MM.1S (cell line): ENCODE results near the gene GNAT1.

Experiments
- DNase-seq: peaks from one replicate; pipeline ENCODE4 v3.0.0-alpha.2; 2015
- H2AFZ ChIP-seq: fragments of 300-600 bp; sonication (generic); 2 replicates; pipeline ENCODE4 v1.6.0; 2016; ENCODE audit warnings: antibody characterized with exemption, low read length
- H3F3A ChIP-seq: fragments of 300-600 bp; sonication (generic); 2 replicates; pipeline ENCODE4 v1.6.1; 2016; ENCODE audit warnings: mild to moderate bottlenecking, antibody characterized with exemption, low read length, moderate library complexity, mixed read lengths; ENCODE audit not compliant: insufficient read depth
- H3K27ac ChIP-seq: fragments of 300-600 bp; sonication (generic); 2 replicates; pipeline ENCODE4 v1.5.1; 2016; ENCODE audit warnings: mild to moderate bottlenecking, low read length
- H3K27me3 ChIP-seq: fragments of 300-600 bp; sonication (generic); replicated peaks from 2 replicates; pipeline ENCODE4 v1.6.0; 2016; ENCODE audit warnings: low read length; ENCODE audit not compliant: insufficient read depth
- H3K36me3 ChIP-seq: fragments of 300-600 bp; sonication (generic); replicated peaks from 2 replicates; pipeline ENCODE4 v1.6.1; 2016; ENCODE audit warnings: mild to moderate bottlenecking, low read length, mixed read lengths; ENCODE audit not compliant: insufficient read depth
- H3K4me1 ChIP-seq: fragments of 300-600 bp; sonication (generic); 2 replicates; pipeline ENCODE4 v1.6.1; 2016; ENCODE audit warnings: low read length, mixed read lengths
- H3K4me2 ChIP-seq: fragments of 300-600 bp; sonication (generic); 2 replicates; pipeline ENCODE4 v1.6.0; 2016; ENCODE audit warnings: low read depth, low read length
- H3K4me3 ChIP-seq: fragments of 300-600 bp; sonication (generic); 2 replicates; pipeline ENCODE4 v1.5.1; 2016; ENCODE audit warnings: low read length, mixed read lengths
- H3K79me2 ChIP-seq: fragments of 300-600 bp; sonication (generic); 2 replicates; pipeline ENCODE4 v1.6.1; 2016; ENCODE audit warnings: mixed run types, low read length, mixed read lengths
- H3K9ac ChIP-seq: fragments of 300-600 bp; sonication (generic); 2 replicates; pipeline ENCODE4 v1.6.1; 2016; ENCODE audit warnings: low read length, mixed read lengths
- H3K9me2 ChIP-seq: fragments of 300-600 bp; sonication (generic); replicated peaks from 2 replicates; pipeline ENCODE4 v1.6.1; 2016; ENCODE audit warnings: mild to moderate bottlenecking, low read length, mixed read lengths; ENCODE audit not compliant: insufficient read depth
- H3K9me3 ChIP-seq: fragments of 300-600 bp; sonication (generic); replicated peaks from 2 replicates; pipeline ENCODE4 v1.6.1; 2016; ENCODE audit warnings: mild to moderate bottlenecking, low read length, mixed read lengths; ENCODE audit not compliant: insufficient read depth
- H4K20me1 ChIP-seq: fragments of 300-600 bp; sonication (generic); 2 replicates; pipeline ENCODE4 v1.6.1; 2016; ENCODE audit warnings: mild to moderate bottlenecking, low read length, moderate library complexity, mixed read lengths; ENCODE audit not compliant: insufficient read depth
- CTCF ChIP-seq: fragments of 300-600 bp; sonication (generic); IDR thresholded peaks from 2 replicates; pipeline ENCODE4 v1.5.1; 2016; ENCODE audit warnings: antibody characterized with exemption, low read length, mixed read lengths
- EZH2 ChIP-seq: fragments of 300-600 bp; sonication (generic); optimal IDR thresholded peaks from 2 replicates; pipeline ENCODE3; 2017; ENCODE audit warnings: low read depth, mild to moderate bottlenecking, antibody characterized with exemption, low read length, mixed read lengths
- EZH2phosphoT487 ChIP-seq: fragments of 300-600 bp; sonication (generic); IDR thresholded peaks from 2 replicates; pipeline ENCODE4 v1.6.1; 2018; ENCODE audit warnings: antibody characterized with exemption, low read length

GNAT1 gene

GRCh38 chr3:50241163-50241562 is 49.8 kb downstream of the GNAT1 start:
- H2AFZ ChIP-seq, result no peak overlapping the region
- H3K9ac ChIP-seq, result no peak overlapping the region
- no peak overlapping the region for H3K27ac ChIP-seq
- no peaks in the 10 kb centered on the region for H4K20me1 ChIP-seq
- H3K79me2 ChIP-seq, result peaks cover 96% of the 10 kb centered on the region
- DNase-seq, result no peak
- H3K9me2 ChIP-seq, result no peaks in the 10 kb centered on the region
- H3K4me3 ChIP-seq, result no peak overlapping the region
- TF ChIP-seq EZH2 (no peak), CTCF (no peak), EZH2phosphoT487 (no peak)
- no peak overlapping the region for H3K4me2 ChIP-seq
- peaks cover 19% of the 10 kb centered on the region for H3F3A ChIP-seq
- no peaks in the 10 kb centered on the region for H3K9me3 ChIP-seq
- H3K27me3 ChIP-seq, result no peaks in the 10 kb centered on the region
- H3K4me1 ChIP-seq, result 0 out of 2 replicates have a peak, but pooled peaks cover 6% of the 10 kb centered on the region
- H3K36me3 ChIP-seq, result no peaks in the 10 kb centered on the region

- H3K27me3 ChIP-seq, result no peaks in the 10 kb centered on the region
- DNase-seq, result no peak
- no peak overlapping the region for H2AFZ ChIP-seq
- H3F3A ChIP-seq, result peaks cover 26% of the 10 kb centered on the region
- peaks cover 11% of the 10 kb centered on the region for H3K4me1 ChIP-seq
- no peak for TF ChIP-seq EZH2
- no peak for TF ChIP-seq CTCF
- TF ChIP-seq EZH2phosphoT487, result no peak
- H3K27ac ChIP-seq, result no peak overlapping the region
- H3K36me3 ChIP-seq, result no peaks in the 10 kb centered on the region
- H4K20me1 ChIP-seq, result no peaks in the 10 kb centered on the region
- no peaks in the 10 kb centered on the region for H3K9me2 ChIP-seq
- H3K79me2 ChIP-seq, result peaks cover 96% of the 10 kb centered on the region
- no peak overlapping the region for H3K9ac ChIP-seq
- H3K4me2 ChIP-seq, result no peak overlapping the region
- no peak overlapping the region for H3K4me3 ChIP-seq
- no peaks in the 10 kb centered on the region for H3K9me3 ChIP-seq
Observed at GRCh38 chr3:50241713-50242380, 50.4 kb downstream of the GNAT1 start.

- H3K9ac ChIP-seq, result no peak overlapping the region
- no peak overlapping the region for H3K4me2 ChIP-seq
Observed at GRCh38 chr3:50242381-50242770, 51.0 kb downstream of the GNAT1 start.

More at GRCh38 chr3:50242381-50242770, 51.0 kb downstream of the GNAT1 start:
- TF ChIP-seq CTCF (no peak), EZH2phosphoT487 (no peak), EZH2 (no peak)
- H3K36me3 ChIP-seq, result no peaks in the 10 kb centered on the region
- DNase-seq, result no peak
- H3K4me3 ChIP-seq, result no peak overlapping the region
- H4K20me1 ChIP-seq, result no peaks in the 10 kb centered on the region
- H3K9me2 ChIP-seq, result no peaks in the 10 kb centered on the region
- H3K79me2 ChIP-seq, result peaks cover 96% of the 10 kb centered on the region
- H3K27ac ChIP-seq, result no peak overlapping the region
- H3K27me3 ChIP-seq, result no peaks in the 10 kb centered on the region
- H2AFZ ChIP-seq, result no peak overlapping the region
- peaks cover 25% of the 10 kb centered on the region for H3F3A ChIP-seq
- peaks cover 17% of the 10 kb centered on the region for H3K4me1 ChIP-seq
- no peaks in the 10 kb centered on the region for H3K9me3 ChIP-seq
